DMS79 (cell line): ENCODE data around the gene KAZN.
A peak's percentile ranks its signal among the peaks of the same experiment; 100 is the strongest.

Experiments used
- DNase-seq: peaks from one replicate; lab custom pipeline; 2025; lab: John Stamatoyannopoulos, UW

Gene KAZN

DNA sequence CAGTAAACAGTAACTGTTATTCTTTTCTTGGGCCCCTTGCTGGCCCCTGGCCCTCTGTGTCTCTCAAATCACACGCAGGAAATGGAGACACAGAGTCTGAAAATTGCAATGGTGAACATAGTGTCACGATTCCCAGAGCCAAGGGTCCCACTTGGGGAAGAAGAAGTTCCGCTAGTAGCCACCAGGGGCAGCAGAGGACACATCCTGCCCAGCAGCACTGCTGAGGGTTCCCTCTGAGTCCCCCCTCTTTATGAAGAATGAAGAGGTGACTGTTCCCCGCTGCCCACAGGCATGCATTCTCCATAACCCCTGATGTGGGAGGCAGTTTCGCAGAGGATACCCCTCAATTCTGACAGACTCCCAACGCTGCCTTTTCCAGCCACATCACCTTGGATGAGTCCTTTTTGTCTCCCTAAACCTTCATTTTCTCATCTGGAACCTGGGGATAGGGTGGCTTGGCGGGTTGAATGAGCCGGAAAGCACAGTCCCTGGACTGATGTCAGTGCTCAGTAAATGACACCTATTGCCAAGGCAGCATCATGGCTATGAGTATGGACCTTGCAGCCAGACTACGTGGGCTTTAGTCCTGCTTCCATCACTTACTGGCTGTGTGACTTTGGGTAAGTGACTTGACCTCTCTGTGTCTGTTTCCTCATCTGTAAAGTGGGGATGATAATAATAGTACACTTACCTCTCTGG, 317.0 kb downstream of the KAZN start:
- no peak for DNase-seq

- no peak for DNase-seq
Observed at GRCh38 chr1:14919289-14919688, 320.8 kb downstream of the KAZN start.

GRCh38 chr1:14919751-14920150, 321.3 kb downstream of the KAZN start:
- DNase-seq, result no peak

DNA sequence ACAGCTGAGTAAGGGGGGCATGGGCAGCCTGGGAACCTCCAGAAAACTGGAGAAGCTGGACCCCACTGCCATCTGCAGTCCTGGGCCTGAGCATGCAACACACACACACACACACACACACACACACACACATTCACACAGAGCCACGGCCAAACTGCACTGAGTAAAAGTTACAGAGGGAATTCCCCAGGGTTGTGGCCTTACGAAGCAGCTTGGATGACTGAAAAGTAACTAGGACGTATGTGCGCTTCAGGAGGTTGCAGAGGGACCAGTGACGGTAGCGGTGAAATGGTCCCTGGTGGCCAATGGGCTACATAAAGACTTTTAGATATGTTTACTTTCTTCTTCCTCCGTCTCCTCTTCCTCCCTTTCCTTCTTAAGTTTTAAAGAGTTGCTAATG, 322.6 kb downstream of the KAZN start:
- DNase-seq, result no peak

DNA sequence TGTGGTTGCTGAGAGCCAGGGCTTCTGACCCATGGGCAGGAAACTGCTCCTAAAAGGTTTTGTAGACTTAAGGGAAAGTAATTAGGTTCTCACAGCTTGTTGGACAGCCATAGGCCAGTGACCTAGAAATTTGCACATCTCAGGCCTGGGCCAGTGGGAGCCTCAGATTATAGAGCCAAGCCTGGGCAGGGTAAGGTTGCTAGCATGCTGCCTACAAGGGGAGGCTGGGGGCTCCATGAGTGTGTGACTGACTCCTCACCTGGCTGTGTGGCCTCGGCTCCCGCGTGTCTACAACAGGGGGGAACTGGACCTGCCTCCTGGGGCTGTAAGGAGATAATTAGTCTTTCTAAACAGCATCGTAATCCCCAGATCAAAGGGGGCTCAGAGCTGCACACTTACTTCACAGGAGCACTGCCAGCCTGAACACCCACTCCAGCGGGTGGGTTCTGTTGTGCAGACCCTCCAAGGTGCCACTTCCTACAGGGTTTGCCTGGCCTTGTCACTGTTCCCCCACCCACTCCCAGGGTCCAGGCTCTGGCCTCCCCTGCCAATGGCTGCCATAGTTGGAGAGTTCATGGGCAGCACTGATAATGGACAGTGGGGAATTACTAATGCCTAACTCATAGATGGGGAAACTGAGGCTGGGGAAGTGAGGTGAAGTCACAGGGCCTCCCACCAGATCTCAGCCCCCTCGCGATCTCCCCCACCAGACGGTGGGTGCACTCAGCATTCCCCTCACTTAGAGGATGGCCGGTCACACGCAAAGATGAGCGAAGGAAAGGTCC, 324.6 kb downstream of the KAZN start:
- no peak for DNase-seq

DNA sequence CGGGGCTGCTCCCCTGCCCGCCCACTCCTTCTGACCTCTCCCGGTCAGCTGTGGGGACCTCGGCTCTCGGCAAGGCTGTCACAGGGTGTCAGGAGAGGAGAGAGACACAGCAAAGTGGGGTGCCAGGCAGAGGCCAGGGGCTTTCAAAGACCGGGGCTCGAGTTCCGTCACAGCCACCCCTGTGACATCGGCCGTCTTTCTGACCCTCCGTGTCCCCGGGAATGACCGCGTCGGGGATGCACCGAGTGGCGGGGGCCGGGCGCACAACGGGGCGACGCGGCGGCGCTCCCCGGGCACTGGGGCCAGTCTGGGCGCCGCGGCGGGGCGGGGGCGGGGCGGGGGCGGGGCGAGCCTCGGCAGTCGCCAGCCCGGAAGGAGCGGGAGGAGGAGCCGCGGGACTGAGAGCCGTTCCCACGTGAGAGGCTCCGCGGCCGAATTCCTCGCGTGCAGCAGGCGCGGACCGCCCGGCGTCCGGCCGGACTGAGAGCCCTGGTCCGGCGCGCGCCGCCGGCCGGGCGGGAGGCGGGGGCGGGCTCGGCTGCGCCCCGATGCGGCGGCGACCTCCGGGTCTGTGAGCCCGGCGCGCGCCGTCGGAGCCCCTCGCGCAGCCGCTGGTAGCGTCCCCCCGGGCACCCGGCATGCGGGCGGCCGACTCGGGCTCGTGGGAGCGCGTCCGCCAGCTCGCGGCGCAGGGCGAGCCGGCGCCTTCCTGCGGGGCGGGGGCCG, 325.4 kb downstream of the KAZN start:
- DNase-seq, result no peak

- no peak for DNase-seq
Observed at GRCh38 chr1:14924455-14925331, 326.2 kb downstream of the KAZN start.

GRCh38 chr1:14925336-14926136, 327.1 kb downstream of the KAZN start:
- no peak for DNase-seq

GRCh38 chr1:14926229-14926628, 327.7 kb downstream of the KAZN start:
- no peak for DNase-seq

DNA sequence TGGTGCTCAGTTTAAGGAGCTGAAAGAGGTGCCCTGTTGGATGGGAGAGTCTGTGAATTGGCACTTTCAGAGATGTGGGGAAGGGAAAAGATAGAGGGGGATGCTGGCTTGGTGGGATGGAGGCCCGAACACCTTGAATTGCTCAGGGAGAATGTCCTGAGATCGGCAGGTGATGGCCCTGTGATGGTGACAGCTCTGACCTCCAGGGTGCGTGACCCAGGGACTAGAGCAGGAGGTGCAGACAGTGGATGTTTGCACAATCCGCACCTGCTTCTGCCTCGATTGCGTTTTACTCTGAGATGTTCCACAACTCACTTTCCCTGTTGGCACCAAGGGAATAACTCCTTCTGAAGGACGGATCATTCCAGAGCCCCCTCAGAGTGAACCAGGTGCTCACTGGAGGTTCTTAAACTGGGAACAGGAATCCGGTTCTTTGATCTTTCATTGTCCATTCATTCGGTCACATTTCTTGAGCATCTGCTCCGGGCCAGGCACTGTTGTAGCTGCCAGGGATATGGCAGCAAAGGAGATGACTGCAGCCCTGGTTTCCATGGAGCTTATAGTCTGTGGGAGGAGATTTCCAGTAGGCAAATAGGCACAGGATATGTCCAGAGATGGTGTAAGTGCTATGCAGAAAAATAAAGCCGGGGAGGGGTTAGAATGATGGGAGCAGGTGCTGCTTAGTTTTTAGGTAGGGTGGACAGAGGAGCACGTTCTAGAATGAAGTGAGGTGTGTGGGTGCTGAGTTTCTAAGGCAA, 328.5 kb downstream of the KAZN start:
- DNase-seq, result no peak

- no peak for DNase-seq
Observed at GRCh38 chr1:14928412-14928811, 329.9 kb downstream of the KAZN start.

DNA sequence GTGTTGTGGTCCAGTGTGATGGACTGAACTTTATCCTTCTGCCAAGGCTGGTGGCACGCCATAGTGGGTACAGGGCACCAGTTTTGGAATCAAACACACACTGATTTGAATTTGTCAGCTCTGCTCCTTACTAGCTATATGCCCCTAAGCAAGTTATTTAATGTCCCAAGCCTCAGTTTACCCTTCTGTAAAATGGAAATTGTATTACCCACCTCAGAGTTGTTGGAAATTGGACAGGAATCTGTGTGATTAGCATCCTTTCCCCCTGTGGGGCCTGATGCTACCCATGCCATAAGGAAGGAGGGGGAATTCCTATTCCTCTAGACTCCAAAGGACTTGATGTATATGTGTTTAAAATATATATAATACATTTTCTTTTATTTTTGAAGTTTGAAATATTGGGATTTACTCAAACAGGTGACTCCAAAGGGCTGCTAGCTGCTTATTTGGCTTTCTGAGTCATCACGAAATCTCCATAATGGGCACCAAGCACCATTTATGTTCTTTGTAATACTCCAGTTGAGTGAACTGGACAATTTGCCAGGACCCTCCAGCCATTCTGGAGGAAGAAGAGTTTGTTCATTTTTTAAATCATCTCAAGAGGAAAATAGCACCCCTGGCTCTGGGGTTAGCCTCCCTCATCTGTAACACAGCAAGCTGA, 330.5 kb downstream of the KAZN start:
- DNase-seq, result no peak

DNA sequence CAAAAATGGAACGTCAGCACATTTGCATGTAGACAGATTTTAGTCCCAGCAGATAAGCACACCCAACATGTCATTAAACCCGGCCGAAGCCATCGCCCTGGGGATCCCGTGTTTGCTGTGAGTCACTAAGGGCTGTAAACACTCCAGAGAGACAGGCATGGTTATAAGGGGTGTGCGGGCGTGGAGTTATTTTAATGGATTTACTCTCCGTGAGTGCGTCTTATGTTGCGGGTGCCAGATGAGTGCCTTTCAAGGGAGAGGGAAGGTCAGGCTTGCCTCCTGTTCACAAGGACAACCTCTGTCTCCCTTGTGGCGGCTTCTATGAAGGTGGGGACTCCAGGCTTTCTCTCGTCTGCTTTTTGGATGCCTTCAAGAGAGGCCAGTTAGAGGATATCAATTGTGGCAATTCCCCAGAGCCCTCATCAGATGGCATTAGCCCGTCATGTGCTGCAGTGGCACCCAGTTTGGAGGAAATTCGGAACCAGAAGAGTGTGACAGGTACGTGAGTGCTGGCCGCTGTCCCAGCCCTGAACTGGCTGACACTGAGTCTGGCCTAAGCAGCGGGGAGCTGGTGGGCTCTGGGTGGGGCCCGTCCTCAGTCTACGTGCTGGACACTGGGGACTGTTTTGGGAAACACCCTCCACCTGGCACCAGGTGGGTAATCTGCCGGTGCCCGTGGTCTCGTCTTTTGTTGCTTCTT, 331.2 kb downstream of the KAZN start:
- peak; percentile 93 for DNase-seq

- no peak for DNase-seq
Observed at GRCh38 chr1:14930247-14930965, 331.9 kb downstream of the KAZN start.

GRCh38 chr1:14932034-14932638, 333.7 kb downstream of the KAZN start:
- DNase-seq, result no peak

- DNase-seq, result no peak
Observed at GRCh38 chr1:14934867-14935266, 336.4 kb downstream of the KAZN start.

GRCh38 chr1:14936815-14937214, 338.3 kb downstream of the KAZN start:
- no peak for DNase-seq
